ENCODE data around the gene CFAP299. TPM values are rescaled to one million over a fixed set of nuclear protein-coding genes. Genes with fewer than 3 reads are reported as not detected.
A peak's percentile ranks its signal among the peaks of the same experiment; 100 is the strongest.

CFAP299 gene
- total RNA-seq, 1 donor from 2014 or later = not detected

DNA sequence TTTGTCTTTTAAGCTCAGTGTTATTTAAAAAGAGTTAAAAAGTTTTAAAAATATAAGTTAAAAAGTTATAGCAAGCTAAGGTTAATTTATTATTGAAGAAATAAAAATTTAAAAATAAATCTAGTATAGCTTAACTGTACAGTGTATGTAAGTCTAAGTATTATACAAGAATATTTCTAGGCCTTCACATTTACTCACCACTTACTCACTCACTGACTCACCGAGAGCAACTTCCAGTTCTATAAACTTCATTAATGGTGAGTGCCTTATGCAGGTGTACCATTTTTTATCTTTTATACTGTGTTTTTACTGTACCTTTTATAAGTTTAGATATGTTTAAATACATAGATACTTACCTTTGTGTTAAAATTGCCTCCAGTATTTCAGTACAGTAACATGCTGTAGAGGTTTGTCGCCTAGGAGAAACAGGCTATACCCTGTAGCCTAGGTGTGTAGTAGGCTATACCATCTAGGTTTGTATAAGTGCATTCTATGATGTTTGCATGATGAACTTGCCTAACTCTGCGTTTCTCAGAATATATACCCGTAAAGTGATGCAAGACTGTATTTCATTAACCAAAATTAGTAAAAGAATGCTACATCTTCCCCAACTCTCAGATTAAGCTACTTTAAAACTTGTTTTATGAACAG lies 202.9 kb downstream of the CFAP299 start:
- H4K20me1 ChIP-seq (ENCODE audit: insufficient read depth, low read length) = no peaks in the 10 kb centered on the region
- no peak overlapping the region for H3K9ac ChIP-seq (ENCODE audit: low read length)
- no peak overlapping the region for H3K27ac ChIP-seq (ENCODE audit: low read depth, low read length)
- no peaks in the 10 kb centered on the region for H3K79me2 ChIP-seq (ENCODE audit: insufficient read depth, low read length)
- no peak overlapping the region for H3K4me2 ChIP-seq (ENCODE audit: low read length)
- TF ChIP-seq, protein P1, sequence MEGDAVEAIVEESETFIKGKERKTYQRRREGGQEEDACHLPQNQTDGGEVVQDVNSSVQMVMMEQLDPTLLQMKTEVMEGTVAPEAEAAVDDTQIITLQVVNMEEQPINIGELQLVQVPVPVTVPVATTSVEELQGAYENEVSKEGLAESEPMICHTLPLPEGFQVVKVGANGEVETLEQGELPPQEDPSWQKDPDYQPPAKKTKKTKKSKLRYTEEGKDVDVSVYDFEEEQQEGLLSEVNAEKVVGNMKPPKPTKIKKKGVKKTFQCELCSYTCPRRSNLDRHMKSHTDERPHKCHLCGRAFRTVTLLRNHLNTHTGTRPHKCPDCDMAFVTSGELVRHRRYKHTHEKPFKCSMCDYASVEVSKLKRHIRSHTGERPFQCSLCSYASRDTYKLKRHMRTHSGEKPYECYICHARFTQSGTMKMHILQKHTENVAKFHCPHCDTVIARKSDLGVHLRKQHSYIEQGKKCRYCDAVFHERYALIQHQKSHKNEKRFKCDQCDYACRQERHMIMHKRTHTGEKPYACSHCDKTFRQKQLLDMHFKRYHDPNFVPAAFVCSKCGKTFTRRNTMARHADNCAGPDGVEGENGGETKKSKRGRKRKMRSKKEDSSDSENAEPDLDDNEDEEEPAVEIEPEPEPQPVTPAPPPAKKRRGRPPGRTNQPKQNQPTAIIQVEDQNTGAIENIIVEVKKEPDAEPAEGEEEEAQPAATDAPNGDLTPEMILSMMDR (IDR thresholded peaks at IDR 0.05; ENCODE audit: insufficient read depth, low read depth, low read length) = no peak
- TF ChIP-seq EZH2 (IDR thresholded peaks at IDR 0.05; ENCODE audit: insufficient read depth, low read length) = no peak
- Mint-ChIP-seq H3K36me3 (ENCODE audit: low read depth, unreplicated experiment) (no peaks in the 10 kb centered on the region), H3K9me3 (ENCODE audit: unreplicated experiment) (no peaks in the 10 kb centered on the region), H3K27ac (ENCODE audit: unreplicated experiment) (no peak overlapping the region), H3K4me3 (ENCODE audit: unreplicated experiment) (no peak overlapping the region), H3K4me1 (ENCODE audit: low read depth, unreplicated experiment) (no peaks in the 10 kb centered on the region), H3K27me3 (ENCODE audit: low read depth, unreplicated experiment) (no peaks in the 10 kb centered on the region)
- H3K4me3 ChIP-seq (ENCODE audit: insufficient read depth, low read depth, low read length) = no peak overlapping the region
- no peaks in the 10 kb centered on the region for H3K9me3 ChIP-seq (ENCODE audit: insufficient read depth, low read depth, low read length)
- H3K36me3 ChIP-seq (ENCODE audit: insufficient read depth, low read length) = no peaks in the 10 kb centered on the region
- FAIRE-seq = no peak
- H3K4me1 ChIP-seq (ENCODE audit: insufficient read depth, low read length) = no peaks in the 10 kb centered on the region
- H3K27me3 ChIP-seq (ENCODE audit: insufficient read depth, low read length) = no peaks in the 10 kb centered on the region
- DNase-seq (ENCODE audit: low read depth) = peak; percentile 38
- H2AFZ ChIP-seq (ENCODE audit: low read depth, low read length) = no peak overlapping the region

DNA sequence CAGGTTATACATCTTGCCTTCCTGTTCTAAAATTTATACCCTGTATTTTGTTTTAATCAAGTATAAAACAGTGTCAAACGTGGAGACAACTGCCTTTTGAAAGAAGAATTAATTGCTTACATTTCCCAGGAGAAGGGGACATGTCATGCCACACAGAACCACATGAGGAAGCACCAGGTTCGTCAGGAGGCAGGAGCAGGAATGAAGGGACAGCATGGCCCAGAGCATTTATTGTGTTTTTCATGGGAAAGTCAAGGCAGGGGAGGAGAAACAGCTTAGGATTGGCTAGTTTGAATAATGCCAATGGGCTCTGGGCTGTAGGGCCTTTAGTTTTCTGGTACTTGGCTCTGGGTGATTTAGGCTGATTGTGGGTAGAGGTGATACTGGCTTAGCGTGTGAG lies 203.7 kb downstream of the CFAP299 start:
- Mint-ChIP-seq H3K27ac (ENCODE audit: unreplicated experiment) (no peak overlapping the region), H3K4me1 (ENCODE audit: low read depth, unreplicated experiment) (no peaks in the 10 kb centered on the region), H3K9me3 (ENCODE audit: unreplicated experiment) (no peaks in the 10 kb centered on the region), H3K36me3 (ENCODE audit: low read depth, unreplicated experiment) (no peaks in the 10 kb centered on the region), H3K27me3 (ENCODE audit: low read depth, unreplicated experiment) (no peaks in the 10 kb centered on the region), H3K4me3 (ENCODE audit: unreplicated experiment) (no peak overlapping the region)
- FAIRE-seq (no peak), DNase-seq (ENCODE audit: low read depth) (no peak)
- H2AFZ ChIP-seq (ENCODE audit: low read depth, low read length) = no peak overlapping the region
- H3K27me3 ChIP-seq (ENCODE audit: insufficient read depth, low read length) = no peaks in the 10 kb centered on the region
- no peak overlapping the region for H3K4me2 ChIP-seq (ENCODE audit: low read length)
- no peaks in the 10 kb centered on the region for H3K4me1 ChIP-seq (ENCODE audit: insufficient read depth, low read length)
- no peak overlapping the region for H3K4me3 ChIP-seq (ENCODE audit: insufficient read depth, low read depth, low read length)
- H3K9ac ChIP-seq (ENCODE audit: low read length) = no peak overlapping the region
- no peaks in the 10 kb centered on the region for H4K20me1 ChIP-seq (ENCODE audit: insufficient read depth, low read length)
- TF ChIP-seq EZH2 (IDR thresholded peaks at IDR 0.05; ENCODE audit: insufficient read depth, low read length) = no peak
- TF ChIP-seq, protein P1 (IDR thresholded peaks at IDR 0.05; ENCODE audit: insufficient read depth, low read depth, low read length) = no peak
- no peaks in the 10 kb centered on the region for H3K79me2 ChIP-seq (ENCODE audit: insufficient read depth, low read length)
- H3K36me3 ChIP-seq (ENCODE audit: insufficient read depth, low read length) = no peaks in the 10 kb centered on the region
- no peaks in the 10 kb centered on the region for H3K9me3 ChIP-seq (ENCODE audit: insufficient read depth, low read depth, low read length)
- no peak overlapping the region for H3K27ac ChIP-seq (ENCODE audit: low read depth, low read length)

DNA sequence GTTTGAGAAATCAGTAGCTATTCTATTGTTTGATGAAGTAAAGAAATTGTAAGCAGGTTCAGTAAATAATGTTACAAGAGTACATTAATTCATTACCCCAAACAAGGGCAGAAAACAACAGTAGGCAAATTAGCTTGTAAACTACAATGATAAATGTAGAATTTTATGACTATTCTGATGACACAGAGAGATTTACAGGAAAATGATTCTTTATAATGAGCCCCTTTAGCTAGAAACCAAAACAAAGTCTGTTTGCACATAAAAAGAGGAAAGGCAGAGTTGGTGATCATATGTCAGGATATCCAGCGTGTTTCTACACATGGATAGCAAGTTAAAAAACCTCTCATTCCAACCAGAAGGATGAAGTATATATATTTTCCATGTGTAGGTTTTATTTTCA lies 204.8 kb downstream of the CFAP299 start:
- FAIRE-seq = no peak
- Mint-ChIP-seq H3K9me3 (ENCODE audit: unreplicated experiment) (no peaks in the 10 kb centered on the region), H3K36me3 (ENCODE audit: low read depth, unreplicated experiment) (no peaks in the 10 kb centered on the region)

More for the DNA sequence above, 204.8 kb downstream of the CFAP299 start:
- Mint-ChIP-seq H3K4me1 (ENCODE audit: low read depth, unreplicated experiment) (no peaks in the 10 kb centered on the region), H3K4me3 (ENCODE audit: unreplicated experiment) (no peak overlapping the region), H3K27ac (ENCODE audit: unreplicated experiment) (no peak overlapping the region), H3K27me3 (ENCODE audit: low read depth, unreplicated experiment) (no peaks in the 10 kb centered on the region)
- Histone ChIP-seq H3K27me3 (ENCODE audit: insufficient read depth, low read length) (no peaks in the 10 kb centered on the region), H4K20me1 (ENCODE audit: insufficient read depth, low read length) (no peaks in the 10 kb centered on the region), H3K4me1 (ENCODE audit: insufficient read depth, low read length) (no peaks in the 10 kb centered on the region), H3K4me3 (ENCODE audit: insufficient read depth, low read depth, low read length) (no peak overlapping the region), H3K9ac (ENCODE audit: low read length) (no peak overlapping the region), H2AFZ (ENCODE audit: low read depth, low read length) (no peak overlapping the region), H3K27ac (ENCODE audit: low read depth, low read length) (no peak overlapping the region), H3K79me2 (ENCODE audit: insufficient read depth, low read length) (no peaks in the 10 kb centered on the region), H3K36me3 (ENCODE audit: insufficient read depth, low read length) (no peaks in the 10 kb centered on the region), H3K4me2 (ENCODE audit: low read length) (no peak overlapping the region), H3K9me3 (ENCODE audit: insufficient read depth, low read depth, low read length) (no peaks in the 10 kb centered on the region)
- TF ChIP-seq, protein P1 (IDR thresholded peaks at IDR 0.05; ENCODE audit: insufficient read depth, low read depth, low read length) = no peak
- no peak for DNase-seq (ENCODE audit: low read depth)
